Lung microvascular endothelial cell (primary cell): ENCODE measurements around the gene KCTD12. TPM values are rescaled to one million over a fixed set of nuclear protein-coding genes. Genes with fewer than 3 reads are reported as not detected.
"Not testable (repeated sequence)": the region's sequence is repeated elsewhere in the genome, so short reads cannot be mapped to it uniquely, and the experiment has no call there.

Source experiments
- DNase-seq, 2 donors: peaks; one replicate each; pipeline versions ENCODE4 v3.0.0 to v3.0.0-alpha.2; 2010; ENCODE audit warnings: low read depth in 2 of 2
- total RNA-seq: library from RNA; depleted of rRNA; stranded (reverse); fragments of >200 nt; gene quantifications from 2 replicates; pipeline ENCODE4 v1.2.1, GENCODE V29; 2014

Gene KCTD12
- 160 and 407 TPM in 2 replicates for total RNA-seq

DNA sequence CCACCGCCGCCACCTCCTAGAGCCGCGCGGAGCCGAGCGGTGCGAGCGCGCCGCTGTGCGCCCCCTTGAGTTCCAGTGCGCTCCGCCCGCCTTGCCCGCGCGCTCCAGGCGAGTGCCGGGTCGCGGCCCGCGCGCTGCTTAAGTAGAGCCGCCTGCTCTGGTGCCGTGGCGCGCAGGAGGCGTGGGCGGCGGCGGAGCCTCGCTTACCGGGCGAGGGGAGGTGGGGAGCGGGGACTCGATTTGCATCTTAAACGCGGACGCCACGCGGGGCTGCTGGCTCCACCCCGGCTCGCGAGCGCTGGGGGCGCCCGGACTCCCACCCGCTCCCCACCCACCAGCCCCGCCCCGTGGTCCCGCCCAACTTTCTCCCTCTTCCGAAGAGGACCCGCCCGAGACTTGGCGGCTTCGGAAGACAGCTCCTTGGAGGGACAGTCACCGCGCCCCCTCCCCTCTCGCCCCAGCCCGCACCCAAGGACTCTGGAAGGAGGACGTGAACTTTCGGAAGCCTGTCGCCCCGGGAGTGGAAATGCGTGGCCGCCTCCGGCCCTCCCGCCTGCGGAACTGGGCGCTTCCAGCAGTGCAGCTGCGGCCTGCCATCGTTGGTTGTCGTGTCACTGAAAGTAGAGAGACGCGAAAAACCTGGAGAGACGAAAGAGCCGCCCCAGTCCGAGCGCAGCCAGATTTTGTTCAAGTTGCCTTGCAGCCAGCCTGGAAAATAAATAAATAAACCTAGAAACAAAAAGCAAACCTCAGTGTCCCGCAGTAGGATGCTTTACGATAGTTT lies at the start of gene KCTD12:
KCTD12 (minus strand) TSS at position 114 of the 784 bp plus-strand sequence. CDS start 257 bp downstream, outside the sequence.
- peak; percentile 93 to 97 for DNase-seq

- no peak for DNase-seq
Measured at GRCh38 chr13:76934671-76935070, 48.5 kb upstream of the KCTD12 start.

GRCh38 chr13:76932076-76932475 lies 45.9 kb upstream of the KCTD12 start:
- DNase-seq: no peak

DNA sequence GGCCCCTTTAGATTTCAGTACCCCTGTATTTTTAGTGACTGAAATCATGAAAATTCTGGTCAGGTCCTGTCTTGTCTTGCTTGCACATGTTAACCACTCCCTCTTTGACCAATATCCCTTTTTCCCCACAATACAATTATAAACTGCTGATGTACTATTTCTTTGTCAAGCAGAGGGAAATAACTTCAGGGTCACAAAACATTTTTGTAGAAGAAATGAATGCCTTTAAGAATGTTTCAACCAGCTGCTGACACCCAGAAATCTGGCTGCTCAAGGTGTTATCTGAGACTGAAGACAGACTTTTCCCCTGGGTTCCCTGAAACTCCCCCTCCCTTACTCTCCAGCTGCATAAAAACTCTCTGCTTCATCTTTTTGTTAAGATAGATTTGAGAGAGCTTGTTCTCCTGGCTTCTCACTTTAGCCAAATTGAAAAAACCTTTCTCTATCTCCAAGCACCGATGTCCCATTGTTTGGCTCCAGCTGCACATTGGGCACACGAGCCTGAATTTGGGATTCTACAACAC lies 43.7 kb upstream of the KCTD12 start:
- DNase-seq: no peak

- no peak for DNase-seq
Measured at GRCh38 chr13:76929320-76929719, 43.1 kb upstream of the KCTD12 start.

DNA sequence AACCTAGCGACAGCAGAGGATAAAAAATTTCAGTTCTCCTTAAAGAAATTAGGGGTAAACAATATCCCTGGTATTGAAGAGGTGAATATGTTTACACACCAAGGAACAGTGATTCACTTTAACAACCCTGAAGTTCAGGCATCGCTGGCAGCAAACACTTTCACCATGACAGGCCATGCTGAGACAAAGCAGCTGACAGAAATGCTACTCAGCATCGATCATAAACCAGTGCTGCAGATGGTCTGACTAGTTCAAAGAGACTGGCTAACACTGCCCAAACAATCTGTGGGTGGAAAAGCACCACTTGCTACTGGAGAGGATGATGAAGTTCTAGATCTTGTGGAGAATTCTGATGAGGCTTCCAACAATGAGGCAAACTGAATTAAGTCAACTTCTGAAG lies 42.3 kb upstream of the KCTD12 start:
- DNase-seq: no peak

DNA sequence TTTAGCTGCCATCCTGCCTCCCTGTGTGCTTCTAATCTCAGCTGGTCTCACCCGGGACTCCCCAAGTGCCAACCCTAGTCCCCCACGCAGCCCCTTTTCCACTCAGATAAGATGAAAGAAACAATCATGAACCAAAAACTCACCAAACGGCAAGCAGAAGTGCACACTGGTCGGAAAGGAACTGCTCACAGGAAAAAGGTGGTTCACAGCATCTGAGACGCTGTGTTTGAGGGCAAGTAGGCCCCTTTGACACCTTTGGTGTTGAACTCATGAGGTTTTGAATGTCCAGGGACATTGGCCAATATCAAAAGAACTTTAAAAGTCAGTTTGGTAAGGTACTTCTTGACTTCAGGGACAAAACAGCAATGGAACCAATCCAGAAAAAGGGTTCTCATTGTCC lies 41.8 kb upstream of the KCTD12 start:
- DNase-seq: no peak

DNA sequence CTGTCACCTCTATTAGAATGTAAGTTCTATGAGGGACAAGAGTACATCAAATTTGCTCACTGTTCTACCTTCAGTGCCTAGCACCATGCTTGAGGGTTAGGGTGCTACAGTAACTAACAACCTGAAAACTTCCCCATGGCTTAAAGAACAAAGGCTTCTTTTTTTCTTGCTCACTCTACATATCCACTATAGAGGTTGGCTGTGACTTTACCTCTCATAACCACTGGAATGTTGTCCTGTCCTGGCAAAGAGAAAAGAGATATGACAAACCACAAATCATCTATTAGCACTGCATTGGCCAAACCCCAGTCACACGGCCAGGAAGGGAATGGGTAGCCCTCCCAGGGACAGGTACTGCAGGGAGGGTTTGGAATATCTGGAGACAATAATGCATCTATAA lies 38.9 kb upstream of the KCTD12 start:
- DNase-seq: no peak

DNA sequence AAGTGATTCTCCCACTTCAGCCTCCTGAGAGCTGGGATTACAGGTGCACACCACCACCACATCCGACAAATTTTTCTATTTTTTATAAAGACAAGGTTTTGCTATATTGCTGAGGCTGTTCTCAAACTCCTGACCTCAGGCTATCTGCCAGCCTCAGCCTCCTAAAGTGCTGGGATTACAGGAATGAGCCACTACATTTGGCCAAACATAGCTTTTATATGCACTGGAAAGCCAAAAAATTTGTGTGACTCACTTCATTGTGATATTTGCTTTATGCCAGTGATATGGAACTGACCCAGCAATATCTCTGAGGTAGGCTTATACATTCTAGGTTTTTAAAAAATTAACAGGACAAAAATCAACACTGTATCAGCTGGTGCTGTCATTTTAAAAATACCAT lies 35.3 kb upstream of the KCTD12 start:
- no peak for DNase-seq

- not testable (repeated sequence) for DNase-seq
Measured at GRCh38 chr13:76917755-76918481, 31.7 kb upstream of the KCTD12 start.

- DNase-seq: no peak
Measured at GRCh38 chr13:76917095-76917494, 30.9 kb upstream of the KCTD12 start.

DNA sequence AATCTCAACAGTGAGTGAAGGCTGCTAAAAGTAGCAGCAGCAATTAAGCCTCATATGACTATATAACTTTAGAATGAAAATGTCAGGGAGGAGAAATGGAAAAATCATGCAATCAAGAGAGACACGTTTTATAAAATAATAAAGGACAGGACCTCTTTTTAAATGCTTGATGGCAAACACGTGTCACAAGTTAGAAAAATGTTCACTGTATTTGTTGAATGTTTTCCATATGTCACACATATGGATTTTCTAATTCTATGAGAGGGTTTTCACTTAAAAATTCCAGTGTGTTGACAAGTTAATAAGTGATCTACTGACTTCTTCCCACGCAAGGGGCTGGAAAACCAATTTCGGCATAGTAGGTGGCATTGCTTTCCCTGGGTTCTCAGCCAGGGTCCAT lies 27.7 kb upstream of the KCTD12 start:
- no peak for DNase-seq

GRCh38 chr13:76912476-76912875 lies 26.3 kb upstream of the KCTD12 start:
- DNase-seq: no peak

- no peak for DNase-seq
Measured at GRCh38 chr13:76904507-76904906, 18.3 kb upstream of the KCTD12 start.

DNA sequence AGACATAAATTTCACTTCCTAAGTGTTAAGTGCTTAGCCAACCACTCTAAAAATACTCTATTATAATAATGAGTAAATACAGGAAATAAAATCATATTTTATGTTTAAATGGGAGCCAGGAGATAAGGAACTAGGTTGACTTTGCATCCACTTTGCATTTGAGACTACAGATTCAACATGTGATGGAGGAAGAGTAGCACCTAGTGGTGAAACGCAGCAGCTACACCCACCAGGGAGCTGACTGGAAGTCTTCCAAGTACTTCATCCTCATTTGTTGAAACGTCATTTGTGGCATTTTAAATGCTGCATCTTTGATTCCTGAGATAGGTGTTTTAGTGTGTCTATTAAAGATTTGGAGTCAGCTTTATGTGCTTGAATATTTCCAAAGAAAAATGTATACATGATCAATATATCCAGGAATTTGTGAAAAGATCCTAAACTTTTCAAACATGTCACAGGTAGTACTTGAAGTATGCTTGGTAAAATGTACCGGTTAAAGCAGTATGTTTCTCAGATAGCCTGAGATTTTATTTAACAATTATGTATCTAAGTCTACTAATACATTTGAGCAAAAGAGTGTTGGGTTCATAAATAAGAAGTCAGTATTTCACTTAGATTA lies 17.4 kb upstream of the KCTD12 start:
- DNase-seq: peak; percentile 90 to 92

GRCh38 chr13:76899066-76899465 lies 12.9 kb upstream of the KCTD12 start:
- not testable (repeated sequence) for DNase-seq

- not testable (repeated sequence) for DNase-seq
Measured at GRCh38 chr13:76897171-76897570, 11.0 kb upstream of the KCTD12 start.

DNA sequence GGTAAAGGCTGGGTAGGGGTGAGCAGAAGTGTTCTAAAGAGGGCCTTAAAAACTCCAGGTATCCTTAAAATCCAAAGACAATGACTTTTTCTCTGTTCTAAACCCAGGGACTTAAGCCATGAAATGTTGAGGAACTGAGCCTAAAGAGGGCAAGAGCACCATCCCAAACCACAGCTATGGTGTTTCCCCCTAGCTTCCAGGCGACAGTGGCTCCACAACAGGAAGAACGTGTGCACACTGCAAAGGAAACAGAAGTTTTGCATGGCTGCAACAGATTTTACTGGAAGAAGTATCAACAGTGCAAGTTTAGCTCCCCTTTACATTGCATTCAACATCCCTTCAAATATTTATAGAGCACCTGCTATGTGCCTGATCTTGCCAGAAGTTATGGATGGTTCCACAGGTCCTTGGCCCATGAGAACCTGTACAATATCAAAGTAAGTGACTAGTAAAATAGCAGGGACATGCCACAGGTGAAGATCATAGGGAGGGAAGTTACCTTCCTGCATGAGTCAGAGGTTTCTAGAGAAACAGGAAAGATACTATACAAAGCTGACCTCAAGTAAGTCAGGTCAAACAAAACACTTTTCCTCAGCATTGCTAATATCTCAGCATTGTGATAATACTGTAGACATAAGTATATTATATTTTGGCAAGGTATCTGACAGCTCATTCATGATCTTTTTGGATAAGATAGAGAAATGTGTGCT lies 8.4 kb upstream of the KCTD12 start:
- peak in 1 of 2 donors; percentile 37 for DNase-seq

GRCh38 chr13:76892488-76892887 lies 6.3 kb upstream of the KCTD12 start:
- DNase-seq: no peak

GRCh38 chr13:76890021-76890420 lies 3.8 kb upstream of the KCTD12 start:
- no peak for DNase-seq

- no peak for DNase-seq
Measured at GRCh38 chr13:76889254-76889653, 3.0 kb upstream of the KCTD12 start.

DNA sequence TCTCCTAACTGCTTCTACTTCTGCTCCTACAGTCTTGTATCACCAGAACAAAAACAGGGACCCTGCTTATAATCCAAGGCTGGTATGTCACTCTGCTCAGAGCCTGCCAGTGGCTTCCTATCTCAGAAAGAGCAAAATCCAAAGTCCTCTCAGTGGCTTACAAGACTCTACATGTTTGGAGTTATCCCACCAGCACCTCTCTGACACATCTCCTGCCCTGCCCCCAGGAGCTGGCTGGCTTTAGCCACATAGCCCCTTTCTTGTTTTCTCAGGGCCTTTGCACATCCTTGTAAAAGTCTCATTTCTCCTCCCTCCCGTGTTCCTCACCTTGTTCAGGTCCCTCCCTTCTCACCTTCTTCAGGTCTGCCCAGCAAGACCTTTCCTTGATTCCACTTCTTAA lies 2.2 kb upstream of the KCTD12 start:
- no peak for DNase-seq
